G401.6 (cell line): ENCODE results near the gene CTDSPL.

Source experiments
- FAIRE-seq: peaks from 2 replicates; lab custom pipeline; 2012; peaks lifted over from hg19 to GRCh38; lab: Jason Lieb, UNC

Gene CTDSPL

DNA sequence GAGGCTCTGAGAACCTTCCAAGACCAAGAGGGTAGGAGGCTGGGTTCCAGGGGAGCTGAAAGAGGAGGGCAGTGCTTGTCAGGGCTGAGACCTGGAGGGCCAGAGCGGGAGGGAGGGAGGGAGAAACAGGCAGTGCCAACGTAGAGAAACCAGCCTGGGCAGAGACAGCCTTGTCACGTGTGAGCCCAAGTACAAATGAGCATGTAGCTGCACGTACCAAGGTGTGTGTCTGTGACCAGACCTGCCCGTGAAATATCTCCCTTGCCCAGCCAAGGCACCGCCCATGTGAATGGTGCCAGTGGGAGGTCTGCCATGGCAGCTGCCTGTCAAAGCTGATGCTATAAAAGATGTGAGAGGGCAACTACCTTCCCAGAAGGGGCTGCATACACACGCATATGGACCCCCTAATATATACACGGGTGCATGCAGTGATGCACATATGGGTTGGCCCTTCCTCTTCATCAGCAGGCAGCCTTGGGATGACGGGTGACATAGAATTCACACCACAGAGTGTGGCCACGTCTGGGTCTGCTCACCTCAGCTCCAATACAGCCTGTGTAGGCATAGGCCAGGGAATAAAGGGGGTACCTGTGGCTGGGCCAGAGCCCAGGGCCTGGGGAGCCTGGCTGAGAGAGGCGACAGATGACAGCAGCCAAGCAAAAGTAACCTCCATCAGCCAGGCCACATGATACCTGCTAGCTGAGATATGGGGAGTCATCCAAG lies 7.8 kb upstream of the CTDSPL start:
- no peak for FAIRE-seq

DNA sequence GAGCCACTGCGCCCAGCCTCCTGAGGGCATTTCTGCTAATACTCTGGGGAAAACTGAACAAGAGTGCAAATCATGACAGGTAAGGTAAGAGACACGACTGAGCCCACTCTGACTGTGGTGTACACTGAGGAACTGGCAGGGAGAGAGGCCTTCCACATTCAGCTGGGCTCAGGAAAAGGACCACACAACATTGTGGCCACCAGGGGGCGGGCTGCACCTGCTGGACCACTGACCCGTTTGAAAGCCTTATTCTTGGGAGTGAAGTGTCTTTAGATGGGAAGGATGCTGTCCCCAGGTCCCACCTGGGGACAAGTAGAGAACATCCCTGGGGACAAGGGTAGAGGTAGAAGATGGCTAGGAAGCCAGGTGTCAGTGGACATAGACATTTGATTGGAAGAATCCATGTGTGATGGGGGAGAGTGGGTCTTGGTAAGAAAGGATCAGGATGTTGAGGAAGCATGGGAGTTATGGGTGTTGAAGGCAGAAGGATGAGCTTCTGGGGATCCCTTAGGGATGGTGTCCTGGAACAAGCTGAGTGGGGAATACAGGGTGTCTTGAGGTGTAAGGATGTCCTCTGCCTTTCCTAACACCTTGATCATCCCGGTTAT lies 6.2 kb upstream of the CTDSPL start:
- FAIRE-seq, result peak; percentile 62

DNA sequence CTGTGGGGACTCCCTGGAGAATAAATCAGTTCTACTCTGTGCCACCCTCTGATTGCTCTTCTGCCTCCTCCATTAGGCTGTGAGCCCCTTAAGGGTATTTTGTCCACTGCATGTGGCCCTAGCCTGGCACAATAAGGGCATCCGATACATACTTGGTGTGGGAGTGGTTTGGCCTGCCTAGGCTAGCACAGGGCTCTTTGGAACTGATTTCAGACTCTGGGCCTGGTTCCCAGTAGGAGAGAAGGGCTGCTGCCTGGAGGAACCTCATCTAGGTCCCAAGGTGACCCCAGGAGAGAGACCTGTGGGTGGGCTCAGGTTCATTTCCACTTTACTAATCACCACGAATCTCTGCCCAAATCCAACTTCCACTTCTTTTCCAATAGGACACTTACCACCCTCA lies 5.3 kb upstream of the CTDSPL start:
- FAIRE-seq, result no peak

DNA sequence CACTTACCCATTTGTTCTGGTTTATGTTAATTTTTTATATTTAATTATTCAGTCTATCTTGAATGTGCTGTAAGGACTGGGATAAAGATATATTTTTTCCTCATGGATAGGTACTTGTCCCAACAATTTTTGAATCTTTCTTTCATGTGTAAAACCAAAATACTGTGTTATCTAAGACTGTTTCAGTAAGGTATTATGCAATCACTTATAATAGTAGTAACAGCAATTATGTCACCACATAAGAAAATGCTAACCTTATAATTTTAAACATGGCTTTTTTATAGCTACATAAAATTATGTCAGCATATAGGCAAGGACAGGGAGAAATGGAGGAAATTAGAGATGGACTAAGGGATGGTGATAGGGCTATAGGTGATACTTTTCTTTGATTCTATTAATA lies 2.9 kb upstream of the CTDSPL start:
- no peak for FAIRE-seq

DNA sequence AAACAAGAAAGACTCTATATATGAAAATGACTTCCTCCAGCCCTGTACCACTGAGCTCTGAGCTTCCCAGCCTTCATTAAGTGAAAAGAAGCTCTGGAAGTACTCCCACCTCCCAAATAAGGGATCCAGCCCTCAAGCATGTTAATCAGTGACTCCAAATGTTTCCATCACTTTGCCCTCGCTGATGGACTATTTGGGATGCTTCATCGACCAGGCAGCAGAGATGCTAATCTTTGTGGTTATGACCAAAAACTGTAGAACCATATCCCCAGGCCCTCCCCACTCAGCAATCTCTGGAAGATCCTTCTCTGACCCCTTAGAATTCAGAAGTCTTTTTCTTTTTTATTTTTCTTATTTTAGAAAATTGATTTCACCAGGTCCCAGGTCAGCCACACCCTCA lies 2.3 kb upstream of the CTDSPL start:
- FAIRE-seq, result no peak

DNA sequence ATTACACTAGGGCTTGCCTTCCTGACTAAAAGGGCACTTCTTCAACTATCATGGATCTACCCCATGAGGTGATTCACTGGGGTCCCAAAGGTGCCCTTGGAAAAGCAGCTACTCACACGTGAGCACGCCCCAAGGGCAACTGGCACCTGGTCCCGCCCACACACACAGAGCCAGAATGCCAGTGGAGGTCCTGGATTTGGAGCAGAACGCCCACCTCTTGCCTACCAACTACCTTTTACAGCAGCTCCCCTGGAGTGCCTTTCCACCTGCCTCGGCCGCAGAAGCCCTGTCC lies 1.8 kb upstream of the CTDSPL start:
- FAIRE-seq, result no peak

DNA sequence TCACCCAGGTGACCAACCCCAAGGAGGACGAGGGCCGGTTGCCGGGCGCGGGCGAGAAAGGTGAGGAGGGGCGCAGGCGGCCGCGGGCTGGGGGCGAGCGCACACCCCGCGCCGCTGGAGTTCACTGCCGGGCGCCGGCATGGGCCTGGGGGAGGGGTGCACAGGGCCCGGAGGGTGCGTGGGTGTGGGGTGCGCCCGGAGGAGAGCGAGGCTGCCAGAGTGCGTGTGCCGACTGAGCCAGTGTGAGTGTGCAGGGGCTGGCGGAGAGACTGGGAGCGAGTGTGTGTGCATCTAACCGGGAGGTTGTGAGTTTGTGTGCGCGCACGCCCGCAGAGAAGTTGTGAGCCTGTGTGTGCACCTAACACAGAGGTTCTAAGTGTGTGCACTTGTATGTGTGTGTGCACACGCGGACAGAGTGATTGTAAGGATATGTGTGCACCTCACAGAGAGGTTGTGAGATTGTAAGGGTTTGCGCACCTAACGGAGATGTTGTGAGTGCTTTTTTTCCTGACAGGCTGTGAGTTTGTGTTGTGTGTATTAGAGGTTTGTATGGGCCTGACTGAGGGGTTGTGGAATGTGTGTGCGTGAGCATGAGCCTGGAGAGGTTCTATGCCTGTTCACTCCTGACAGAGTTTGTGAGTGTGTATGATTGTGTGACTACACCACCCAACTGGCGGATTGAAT lies 681 bp downstream of the CTDSPL start:
- FAIRE-seq, result no peak

DNA sequence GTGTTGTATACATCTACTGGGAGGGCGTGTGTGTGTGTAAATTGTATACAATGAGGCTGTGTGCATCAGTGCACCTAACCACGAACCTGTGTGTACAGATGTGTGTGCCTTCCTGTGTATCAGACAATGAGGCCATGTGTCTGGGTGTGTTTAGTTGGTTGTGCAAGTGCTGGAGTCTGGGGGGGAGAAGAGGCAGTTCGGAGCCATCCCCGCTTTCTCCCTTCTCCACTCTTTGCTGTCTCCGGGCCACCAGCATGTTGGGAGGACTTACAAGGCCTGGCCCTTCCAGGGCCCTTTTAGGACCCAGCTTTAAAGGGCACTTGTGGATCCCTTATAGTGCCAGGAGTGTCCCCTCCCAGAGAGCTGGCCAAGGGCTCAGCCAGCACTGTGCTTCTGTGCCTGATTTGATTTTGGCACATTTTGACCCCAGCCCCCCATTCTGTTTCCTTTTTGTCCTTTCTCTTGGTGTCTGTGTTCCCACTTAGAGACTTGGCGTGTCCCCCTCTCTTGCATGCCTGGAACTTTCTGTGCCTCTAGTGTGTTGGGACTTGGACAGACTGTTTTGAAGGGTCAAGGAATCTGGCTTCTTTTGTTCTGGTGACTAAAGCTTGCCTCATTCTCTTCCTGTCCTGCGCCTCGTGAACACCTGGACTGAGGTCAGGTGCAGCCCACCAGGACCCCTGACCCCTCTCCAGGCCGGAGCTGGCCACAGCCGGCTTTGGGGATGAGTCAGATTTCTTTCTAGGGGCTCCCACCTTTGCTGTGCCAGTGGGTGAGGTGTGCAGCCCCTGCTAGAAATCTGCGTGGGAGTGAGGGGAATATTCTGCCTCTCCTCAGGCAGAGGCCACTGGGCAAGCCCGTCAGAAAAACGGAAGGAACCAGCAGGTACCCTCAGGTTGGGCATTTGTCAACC lies 1.5 kb downstream of the CTDSPL start:
- no peak for FAIRE-seq

DNA sequence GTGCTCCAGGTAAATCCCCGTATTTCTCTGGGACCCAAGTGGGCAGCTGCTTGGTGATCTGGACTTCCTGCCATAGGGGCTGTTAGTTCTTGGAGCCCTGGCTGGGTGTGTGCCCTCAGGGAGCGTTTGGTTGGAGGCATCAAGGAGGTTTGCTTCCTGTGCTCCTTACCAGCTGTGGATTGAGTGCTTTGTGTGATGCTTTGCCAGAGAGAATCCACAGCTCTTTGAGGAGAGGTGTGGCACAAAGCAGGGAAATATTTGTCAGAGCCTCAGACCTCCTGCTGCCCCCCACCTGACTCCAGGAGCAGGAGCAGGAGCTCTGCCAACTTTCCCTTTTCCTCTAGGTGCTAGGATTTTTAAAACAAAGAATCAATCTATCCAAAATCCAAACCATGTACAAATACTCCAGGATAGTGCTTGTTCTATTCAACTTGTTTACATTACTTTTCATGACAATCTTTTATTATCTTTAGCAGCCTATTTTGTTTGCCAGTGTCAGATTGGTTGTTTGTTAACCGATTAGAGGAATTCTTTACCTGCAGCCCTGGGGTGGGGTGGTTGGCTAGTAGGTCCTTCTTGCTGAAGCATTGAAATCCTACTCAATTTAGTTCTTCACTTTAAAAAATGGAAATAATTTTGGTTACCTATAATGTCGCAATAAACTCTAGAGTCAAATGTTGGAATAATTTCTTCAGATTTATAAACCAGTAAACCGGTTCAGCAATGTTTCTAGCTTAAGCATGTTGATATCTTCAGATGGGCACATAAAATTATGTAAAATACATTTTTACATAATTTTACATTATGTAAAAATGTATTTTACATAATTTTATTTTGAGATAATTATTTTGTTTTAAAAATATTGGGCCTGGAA lies 2.5 kb downstream of the CTDSPL start:
- FAIRE-seq, result peak; percentile 85

DNA sequence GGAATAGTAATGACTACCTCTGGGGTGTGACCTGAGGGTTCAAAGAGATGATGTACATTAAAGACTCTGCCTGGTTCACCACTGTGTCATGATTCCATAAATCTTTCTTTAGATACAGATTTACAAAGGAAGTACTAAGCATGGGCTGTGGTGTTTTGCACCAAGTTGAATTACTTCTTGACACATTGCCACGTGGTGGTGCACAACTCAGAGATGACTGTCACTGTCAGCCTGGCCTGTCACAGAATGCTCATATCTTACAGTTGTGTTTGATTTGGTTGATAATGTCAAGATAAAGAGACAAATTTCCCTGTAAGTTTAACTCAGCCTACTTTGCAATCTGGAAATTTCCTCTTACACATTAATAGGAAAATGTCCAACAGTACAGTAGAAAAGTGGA lies 3.2 kb downstream of the CTDSPL start:
- FAIRE-seq, result no peak

DNA sequence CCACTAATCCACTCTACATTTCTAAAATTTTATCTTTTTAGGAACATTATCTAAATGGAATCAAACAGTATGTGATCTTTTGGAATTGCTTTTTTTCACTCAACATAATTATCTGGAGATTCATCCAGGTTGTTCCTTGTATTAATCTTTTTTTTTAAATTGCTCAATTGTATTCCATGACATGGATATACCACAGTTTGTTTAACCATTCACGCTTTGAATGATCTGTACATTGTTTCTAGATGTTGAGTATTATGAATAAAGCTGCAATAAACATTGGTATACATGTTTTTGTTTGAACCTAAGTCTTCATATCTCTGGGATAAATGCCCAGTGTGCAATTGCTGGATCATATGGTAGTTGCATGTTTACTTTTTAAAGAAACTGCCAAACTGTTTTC lies 5.5 kb downstream of the CTDSPL start:
- FAIRE-seq, result no peak

DNA sequence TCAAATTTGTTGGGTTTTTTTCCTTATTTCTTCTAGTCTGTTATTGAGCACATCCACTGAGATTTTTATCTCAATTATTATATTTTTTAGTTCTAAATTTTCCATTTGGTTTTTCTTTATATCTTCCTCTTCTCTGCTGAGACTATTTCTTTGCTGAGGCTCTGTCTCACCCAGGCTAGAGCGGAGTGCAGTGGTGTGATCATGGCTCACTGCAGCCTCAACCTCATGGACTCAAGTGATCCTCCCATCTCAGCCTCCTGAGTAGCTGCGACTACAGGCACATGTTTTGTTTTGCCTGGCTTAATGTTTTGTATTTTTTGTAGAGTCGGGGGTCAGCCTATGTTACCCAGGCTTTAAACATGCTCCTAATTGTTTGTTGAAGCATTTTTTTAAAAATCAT lies 10.2 kb downstream of the CTDSPL start:
- no peak for FAIRE-seq

DNA sequence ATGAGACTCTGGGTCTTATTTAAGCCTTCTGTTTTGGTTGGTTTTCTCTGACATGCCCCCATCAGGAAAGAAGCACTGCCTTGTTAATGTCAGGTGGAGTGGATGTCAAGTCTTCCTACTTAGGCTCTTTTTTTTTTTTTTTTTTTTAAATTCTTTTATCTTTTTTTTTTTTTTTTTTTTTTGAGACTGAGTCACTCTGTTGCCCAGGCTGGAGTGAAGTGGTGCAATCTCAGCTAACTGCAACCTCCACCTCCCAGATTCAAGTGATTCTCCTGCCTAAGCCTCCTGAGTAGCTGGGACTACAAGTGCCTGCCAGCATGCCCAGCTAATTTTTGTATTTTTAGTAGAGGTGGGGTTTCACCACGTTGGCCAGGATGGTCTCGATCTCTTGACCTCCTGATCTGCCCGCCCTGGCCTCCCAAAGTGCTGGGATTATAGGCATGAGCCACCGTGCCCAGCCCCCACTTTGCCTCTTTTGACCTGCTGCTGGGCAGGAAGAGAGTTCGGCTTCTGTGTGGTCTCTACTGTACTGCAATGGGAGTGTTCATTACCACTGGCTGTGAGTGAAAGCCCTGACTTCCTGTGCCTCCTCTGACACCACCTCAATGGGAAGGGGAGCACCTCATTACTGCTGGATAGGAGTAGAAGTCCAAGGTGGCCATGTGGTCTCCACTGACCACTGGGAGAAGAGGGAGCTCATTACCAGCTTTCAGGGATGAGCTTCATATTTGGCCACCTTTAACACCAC lies 10.9 kb downstream of the CTDSPL start:
- no peak for FAIRE-seq

DNA sequence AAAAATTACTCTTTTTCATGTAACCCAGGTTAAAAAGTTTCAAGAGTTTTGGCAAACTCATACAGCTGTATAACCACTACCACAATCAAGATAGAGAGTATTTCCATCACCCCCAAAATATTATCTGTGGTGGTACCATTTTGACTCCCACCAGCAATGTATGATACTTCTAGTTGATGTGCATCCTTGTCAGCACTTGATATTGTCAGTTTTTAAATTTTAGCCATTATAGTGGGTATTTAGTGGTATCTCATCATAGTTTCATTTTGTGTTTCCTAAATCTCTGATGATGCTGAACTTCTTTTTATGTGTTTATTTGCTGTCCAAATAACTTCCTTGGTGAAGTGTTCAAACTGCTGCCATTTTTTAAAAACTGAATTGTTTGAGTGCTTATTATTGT lies 14.6 kb downstream of the CTDSPL start:
- no peak for FAIRE-seq

DNA sequence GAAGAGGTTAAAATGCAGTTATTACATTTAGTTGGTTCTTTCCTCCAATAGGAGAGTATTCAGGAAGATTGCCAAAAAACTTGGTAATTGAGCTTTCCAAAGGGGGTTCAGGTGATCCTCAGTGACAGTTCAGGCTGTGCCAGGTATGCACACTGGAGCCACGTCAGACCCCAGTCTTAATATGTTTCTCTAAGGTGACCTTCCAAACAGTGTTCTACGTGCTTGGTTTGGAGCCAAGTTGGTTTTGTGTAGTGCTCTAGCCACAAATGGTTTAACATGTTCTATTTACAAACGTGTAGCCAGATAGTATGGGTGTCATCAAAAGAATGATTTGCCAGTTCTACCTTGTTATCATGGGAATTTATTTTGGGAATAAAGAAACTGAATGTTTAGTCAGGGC lies 21.0 kb downstream of the CTDSPL start:
- no peak for FAIRE-seq

DNA sequence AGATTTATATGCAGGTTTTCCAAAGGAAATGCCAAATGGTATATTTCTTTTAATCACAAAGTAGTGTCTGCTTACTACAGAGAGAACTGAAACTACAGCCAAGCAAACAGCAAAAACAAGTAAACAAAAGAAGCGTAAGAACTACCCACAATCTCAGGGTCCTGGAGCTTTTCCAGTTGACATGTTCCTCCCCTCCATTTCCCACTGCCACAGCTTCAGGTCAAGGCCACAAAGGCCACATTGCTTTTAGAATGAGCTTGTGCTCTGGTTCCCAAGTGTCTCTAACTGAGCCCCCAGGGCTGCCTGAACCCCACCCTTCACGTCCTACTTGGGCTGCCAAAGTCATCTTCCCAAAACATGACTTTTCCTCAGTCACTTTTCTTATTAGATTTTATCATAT lies 24.1 kb downstream of the CTDSPL start:
- no peak for FAIRE-seq

DNA sequence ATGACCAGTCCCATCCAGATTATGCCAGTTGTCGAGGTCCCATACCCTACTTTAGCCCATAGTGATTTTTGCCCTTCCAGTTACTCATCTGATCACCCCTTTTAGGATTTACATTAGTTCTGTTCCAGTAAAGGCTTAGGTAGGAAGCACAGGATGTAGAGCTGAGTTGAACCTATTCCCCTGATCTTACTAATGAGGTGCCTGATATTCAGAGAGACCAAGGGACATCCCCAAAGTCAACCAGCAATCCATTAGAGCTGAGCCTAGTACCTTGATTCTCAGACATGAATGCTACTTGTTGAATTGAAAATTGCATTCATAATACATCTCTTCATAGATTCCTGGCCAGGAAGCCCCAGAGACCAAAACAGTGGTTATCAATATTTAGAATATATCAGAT lies 24.7 kb downstream of the CTDSPL start:
- no peak for FAIRE-seq

DNA sequence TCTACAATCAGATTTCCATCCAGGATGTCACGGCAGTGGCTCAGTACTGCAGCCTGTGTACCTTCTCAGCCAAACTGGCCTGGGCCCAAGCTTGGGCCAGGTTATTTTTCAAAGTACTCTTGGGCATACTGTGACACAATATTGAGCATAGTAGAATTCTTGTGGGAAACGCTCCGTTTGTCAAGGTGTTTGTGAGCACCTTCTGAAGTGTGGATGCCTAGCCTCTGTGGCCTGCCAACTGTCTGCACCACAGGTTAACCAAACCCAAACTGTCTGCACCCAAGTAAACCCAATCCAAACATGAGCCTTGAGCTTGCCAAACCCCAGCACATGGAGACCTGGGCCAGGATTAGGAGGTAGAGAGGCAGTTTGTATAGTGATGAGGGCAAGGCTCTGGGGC lies 25.4 kb downstream of the CTDSPL start:
- no peak for FAIRE-seq

DNA sequence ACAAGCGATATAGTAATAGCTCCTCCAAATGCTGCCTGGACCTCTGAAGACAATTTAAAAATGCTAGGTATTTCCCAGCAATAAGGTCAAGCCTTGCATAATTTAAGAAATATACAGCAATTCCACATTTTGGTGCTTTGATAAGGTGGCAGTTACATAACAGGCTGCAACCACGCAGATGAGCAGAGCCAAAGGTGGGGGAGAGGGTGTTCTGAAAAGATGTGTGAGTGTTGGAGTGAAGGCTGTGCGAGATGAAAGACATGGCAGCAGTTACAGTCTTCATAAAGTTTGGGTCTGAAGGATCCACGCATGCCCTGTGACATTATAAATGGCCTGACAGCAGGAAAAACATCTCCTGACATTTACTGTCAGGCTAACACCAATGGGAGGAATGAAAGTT lies 26.1 kb downstream of the CTDSPL start:
- no peak for FAIRE-seq

DNA sequence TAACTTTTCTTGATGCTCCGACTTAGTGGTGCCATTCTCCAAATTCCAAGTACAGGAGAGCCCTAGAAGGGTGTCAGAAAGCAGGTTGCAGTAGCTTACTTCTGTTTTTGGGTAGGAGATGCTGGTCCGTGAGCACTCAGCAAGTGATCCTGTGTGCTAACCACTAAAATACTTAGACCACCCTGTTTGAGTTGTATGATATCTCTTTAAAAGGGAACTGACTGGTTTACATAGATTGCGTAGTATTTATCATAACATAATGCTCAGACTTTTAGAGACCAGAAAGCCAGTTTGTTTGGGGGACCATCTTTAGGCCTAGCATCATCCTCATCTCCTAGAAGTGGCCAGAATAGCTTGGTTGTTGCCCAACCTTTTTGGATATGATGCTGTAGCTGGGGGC lies 26.7 kb downstream of the CTDSPL start:
- FAIRE-seq, result no peak

DNA sequence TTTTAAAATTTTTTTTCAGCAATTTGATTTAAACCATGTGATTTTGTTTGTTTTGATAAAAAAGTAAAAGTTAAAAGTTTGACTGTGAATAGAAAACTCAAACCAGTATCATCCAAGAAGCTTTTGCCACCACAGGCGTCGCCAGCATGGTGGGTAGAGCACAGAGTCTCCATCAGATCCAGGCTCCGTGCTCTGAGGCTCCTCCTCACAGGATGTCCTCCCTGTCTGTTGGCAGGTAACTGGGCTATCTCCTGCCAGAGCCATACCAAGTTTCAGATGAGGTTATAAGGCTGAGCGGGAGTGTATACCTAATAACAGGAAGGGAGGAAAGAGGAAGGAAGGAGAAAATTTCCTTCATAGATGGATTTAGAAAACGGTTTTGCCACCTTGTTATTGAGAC lies 28.8 kb downstream of the CTDSPL start:
- no peak for FAIRE-seq
